ENCODE data around the gene FAM120B. TPM values are rescaled to one million over a fixed set of nuclear protein-coding genes. Genes with fewer than 3 reads are reported as not detected.

The FAM120B gene
- total RNA-seq, 4 donors from 2014 or later: 24.6 to 40.3 (median 31.9) TPM

GRCh38 chr6:170420791-170421776, 114.5 kb downstream of the FAM120B start:
- no peak for TF ChIP-seq POLR2AphosphoS5 (IDR thresholded peaks at IDR 0.05)
- TF ChIP-seq EP300 (IDR thresholded peaks at IDR 0.05): no peak
- TF ChIP-seq CTCF (IDR thresholded peaks at IDR 0.05): no peak
- TF ChIP-seq POLR2A (IDR thresholded peaks at IDR 0.05): no peak
- Histone ChIP-seq H3K9me3 (no peaks in the 10 kb centered on the region), H3K27ac (no peak overlapping the region), H3K4me1 (no peaks in the 10 kb centered on the region), H3K27me3 (peaks cover 79% of the 10 kb centered on the region), H3K36me3 (no peaks in the 10 kb centered on the region), H3K4me3 (no peak overlapping the region)
- WGBS, 2 donors (ENCODE audit: low coverage in 1 of 2): 65 to 81% methylated on average over 4 to 10 of the region's 70 CpGs
- ATAC-seq: no peak

GRCh38 chr6:170421921-170422320, 115.4 kb downstream of the FAM120B start:
- no peaks in the 10 kb centered on the region for H3K36me3 ChIP-seq
- no peak for ATAC-seq
- no peaks in the 10 kb centered on the region for H3K4me1 ChIP-seq
- no peak overlapping the region for H3K27ac ChIP-seq
- H3K9me3 ChIP-seq: no peaks in the 10 kb centered on the region
- H3K27me3 ChIP-seq: peaks cover 76% of the 10 kb centered on the region
- TF ChIP-seq EP300 (IDR thresholded peaks at IDR 0.05) (no peak), POLR2A (IDR thresholded peaks at IDR 0.05) (no peak), POLR2AphosphoS5 (IDR thresholded peaks at IDR 0.05) (no peak), CTCF (IDR thresholded peaks at IDR 0.05) (no peak)
- 81 to 93% methylated on average over 3 to 6 of the region's 10 CpGs for WGBS, 2 donors (ENCODE audit: low coverage in 1 of 2)
- H3K4me3 ChIP-seq: no peak overlapping the region

- TF ChIP-seq POLR2AphosphoS5 (IDR thresholded peaks at IDR 0.05): no peak
- TF ChIP-seq EP300 (IDR thresholded peaks at IDR 0.05): no peak
- no peak for TF ChIP-seq CTCF (IDR thresholded peaks at IDR 0.05)
- no peak for TF ChIP-seq POLR2A (IDR thresholded peaks at IDR 0.05)
- peaks cover 71% of the 10 kb centered on the region for H3K27me3 ChIP-seq
- H3K36me3 ChIP-seq: no peaks in the 10 kb centered on the region
- H3K4me1 ChIP-seq: no peaks in the 10 kb centered on the region
- H3K27ac ChIP-seq: no peak overlapping the region
- H3K9me3 ChIP-seq: no peaks in the 10 kb centered on the region
- WGBS, 2 donors (ENCODE audit: low coverage in 1 of 2): 50 to 52% methylated on average over 2 to 8 of the region's 29 CpGs
- no peak for ATAC-seq
- H3K4me3 ChIP-seq: no peak overlapping the region
These were observed 116.5 kb downstream of the FAM120B start for GRCh38 chr6:170423030-170423429.

GRCh38 chr6:170423814-170424603, 117.5 kb downstream of the FAM120B start:
- no peaks in the 10 kb centered on the region for H3K36me3 ChIP-seq
- TF ChIP-seq CTCF (IDR thresholded peaks at IDR 0.05): no peak
- no peak for TF ChIP-seq POLR2A (IDR thresholded peaks at IDR 0.05)
- TF ChIP-seq EP300 (IDR thresholded peaks at IDR 0.05): no peak
- no peak for TF ChIP-seq POLR2AphosphoS5 (IDR thresholded peaks at IDR 0.05)
- 56 to 76% methylated on average over 7 of the region's 19 CpGs for WGBS, 2 donors (ENCODE audit: low coverage in 1 of 2)

More at GRCh38 chr6:170423814-170424603, 117.5 kb downstream of the FAM120B start:
- H3K27ac ChIP-seq: no peak overlapping the region
- H3K4me1 ChIP-seq: no peaks in the 10 kb centered on the region
- H3K27me3 ChIP-seq: peaks cover 63% of the 10 kb centered on the region
- no peak for ATAC-seq
- H3K4me3 ChIP-seq: no peak overlapping the region
- H3K9me3 ChIP-seq: no peaks in the 10 kb centered on the region

Measured in gastroesophageal sphincter (tissue), 4 donors.